HG02678 (cell line): Measurements from ENCODE around the gene ADORA2B.
A peak's percentile ranks its signal among the peaks of the same experiment; 100 is the strongest.
"Not testable (repeated sequence)": the region's sequence is repeated elsewhere in the genome, so short reads cannot be mapped to it uniquely, and the experiment has no call there.

Experiments
- ATAC-seq: cut with Tn5 transposase; IDR thresholded peaks from one replicate; pipeline ENCODE4 v1.9.1; 2021; ENCODE audit warnings: mild to moderate bottlenecking, moderate library complexity; ENCODE audit not compliant: unreplicated experiment

The ADORA2B gene

GRCh38 chr17:15979013-15979412, 34.1 kb downstream of the ADORA2B start:
- not testable (repeated sequence) for ATAC-seq

GRCh38 chr17:15981208-15981607, 36.3 kb downstream of the ADORA2B start:
- ATAC-seq, result peak; percentile 82

- ATAC-seq, result no peak
These were observed 37.0 kb downstream of the ADORA2B start for GRCh38 chr17:15981646-15982580.

- ATAC-seq, result no peak
These were observed 51.4 kb downstream of the ADORA2B start for GRCh38 chr17:15996322-15996721.

GRCh38 chr17:15998031-15998562, 53.2 kb downstream of the ADORA2B start:
- no peak for ATAC-seq

GRCh38 chr17:15999141-15999973, 54.4 kb downstream of the ADORA2B start, which contains the start of the genes TTC19 and ZSWIM7:
Gene TTC19 (plus strand): TSS chr17:15999824. CDS start chr17:15999849, 25 bp downstream.
Gene ZSWIM7 (minus strand): TSS chr17:15999704. CDS start chr17:15999594, 110 bp downstream.
- peak; percentile 96 for ATAC-seq

- no peak for ATAC-seq
These were observed 55.3 kb downstream of the ADORA2B start for GRCh38 chr17:15999974-16000827.

GRCh38 chr17:16001226-16001897, 56.4 kb downstream of the ADORA2B start:
- no peak for ATAC-seq

GRCh38 chr17:16002708-16003260, 57.9 kb downstream of the ADORA2B start:
- no peak for ATAC-seq

- no peak for ATAC-seq
These were observed 58.9 kb downstream of the ADORA2B start for GRCh38 chr17:16003841-16004240.

GRCh38 chr17:16005636-16006035, 60.7 kb downstream of the ADORA2B start:
- no peak for ATAC-seq

- ATAC-seq, result no peak
These were observed 62.5 kb downstream of the ADORA2B start for GRCh38 chr17:16007439-16007838.

GRCh38 chr17:16013943-16014407, 69.0 kb downstream of the ADORA2B start:
- no peak for ATAC-seq

GRCh38 chr17:16019347-16019746, 74.4 kb downstream of the ADORA2B start:
- no peak for ATAC-seq

GRCh38 chr17:16023881-16024280, 79.0 kb downstream of the ADORA2B start:
- no peak for ATAC-seq

GRCh38 chr17:16025202-16025601, 80.3 kb downstream of the ADORA2B start:
- no peak for ATAC-seq
